Midbrain (tissue), 1 donor: ENCODE measurements around the gene IDH2.

Experiments
- DNase-seq: peaks from one replicate; lab custom pipeline; 2025; lab: John Stamatoyannopoulos, UW

The IDH2 gene

DNA sequence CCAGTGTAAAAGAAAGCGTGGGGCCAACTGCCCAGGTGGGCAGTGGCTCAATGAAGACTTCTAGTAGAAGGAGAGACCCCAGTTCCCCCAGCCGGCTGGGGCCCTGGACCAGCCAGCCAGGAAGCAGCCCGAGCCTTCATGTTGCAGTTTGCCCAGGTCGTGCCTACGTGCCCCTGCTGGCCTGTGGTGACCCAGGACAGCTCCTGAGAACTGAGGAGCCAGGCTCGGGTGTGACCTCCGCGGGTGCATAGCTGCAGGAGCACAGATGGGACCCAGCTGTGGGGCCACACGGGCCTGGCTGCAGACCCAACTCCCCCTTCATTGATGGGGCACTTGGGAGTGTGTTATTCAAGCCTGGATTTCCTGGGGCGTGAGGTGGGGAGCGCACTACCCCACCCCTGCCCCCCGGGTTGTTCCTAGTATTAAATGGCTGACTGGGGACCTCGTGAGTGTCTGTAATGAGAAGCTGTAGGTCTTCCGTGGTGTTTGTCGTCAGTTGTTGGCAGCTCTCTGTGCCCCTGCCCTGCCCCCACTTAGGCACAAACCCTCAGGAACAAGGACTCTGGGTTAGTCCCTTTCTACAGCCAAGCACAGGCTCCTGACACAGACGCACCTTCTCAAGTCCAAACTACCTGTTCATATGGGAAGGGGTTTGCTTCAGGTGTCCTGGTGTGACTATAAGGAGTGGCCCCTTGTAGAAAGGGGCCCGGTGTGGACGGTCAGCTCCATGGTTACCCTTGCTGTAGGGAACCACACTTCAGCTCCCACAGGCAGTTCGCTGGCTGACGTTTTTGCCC is 39.1 kb downstream of the IDH2 start:
- DNase-seq, result no peak

DNA sequence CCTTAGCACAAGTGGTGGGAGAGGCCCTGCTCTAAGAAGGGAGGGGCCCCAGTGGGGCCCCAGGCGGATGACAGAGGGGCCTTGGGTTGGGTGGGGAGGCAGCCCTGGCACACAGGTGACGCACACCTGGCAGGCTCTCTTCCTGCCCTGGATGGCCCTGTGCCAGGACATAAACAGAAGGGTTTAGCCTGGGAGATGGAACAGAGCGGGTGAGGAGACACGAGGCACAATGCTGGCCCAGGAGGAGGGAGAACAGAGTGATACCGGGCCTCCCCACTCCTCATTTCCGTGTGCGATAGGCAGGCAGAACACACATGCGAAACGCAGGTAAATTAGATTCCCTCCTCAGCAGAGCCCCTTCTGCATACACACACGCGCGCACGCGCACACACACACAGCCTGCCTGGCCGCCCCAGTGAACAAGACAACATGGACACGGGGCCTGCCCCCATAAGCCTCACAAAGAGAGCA is 39.8 kb downstream of the IDH2 start:
- no peak for DNase-seq

DNA sequence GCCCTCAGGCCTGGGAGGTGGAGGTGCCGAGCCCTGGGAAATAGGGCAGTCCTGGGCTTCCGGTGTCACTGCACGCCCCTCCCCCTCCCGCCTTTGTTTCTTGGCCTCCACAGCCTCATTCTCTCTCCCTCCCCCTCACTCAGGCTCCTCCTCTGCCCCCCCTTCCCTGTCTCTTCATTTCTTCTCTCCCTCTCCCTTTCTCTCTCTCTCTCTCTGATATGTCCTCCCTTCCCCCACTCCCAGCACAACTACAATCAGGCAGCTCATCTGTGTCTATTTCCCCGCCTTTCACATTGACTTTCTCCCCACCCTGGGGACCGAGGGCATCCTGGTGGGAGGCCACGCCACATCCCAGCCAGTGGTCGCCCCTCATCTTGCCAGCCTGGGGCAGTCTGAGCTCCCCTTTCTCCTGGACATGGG is 40.2 kb downstream of the IDH2 start:
- peak; percentile 51 for DNase-seq

DNA sequence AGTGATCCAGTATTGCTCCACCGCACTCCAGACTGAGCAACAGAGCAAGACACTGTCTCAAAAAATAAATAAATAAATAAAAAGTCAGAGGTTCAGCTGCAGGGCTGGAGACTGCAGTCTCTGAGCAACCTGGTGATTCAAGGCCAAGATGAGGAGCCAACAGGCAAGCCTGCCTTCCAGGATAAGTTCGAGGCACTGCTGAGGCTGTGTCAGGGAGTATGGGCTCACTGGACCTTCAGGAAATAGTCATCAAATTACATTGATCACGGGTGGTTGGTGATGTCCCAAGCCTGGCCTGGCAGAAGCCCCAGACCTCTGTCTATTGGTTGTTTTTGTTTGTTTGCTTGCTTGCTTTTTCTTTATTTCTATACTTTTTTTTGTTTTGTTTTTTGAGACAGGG is 41.5 kb downstream of the IDH2 start:
- DNase-seq, result no peak

DNA sequence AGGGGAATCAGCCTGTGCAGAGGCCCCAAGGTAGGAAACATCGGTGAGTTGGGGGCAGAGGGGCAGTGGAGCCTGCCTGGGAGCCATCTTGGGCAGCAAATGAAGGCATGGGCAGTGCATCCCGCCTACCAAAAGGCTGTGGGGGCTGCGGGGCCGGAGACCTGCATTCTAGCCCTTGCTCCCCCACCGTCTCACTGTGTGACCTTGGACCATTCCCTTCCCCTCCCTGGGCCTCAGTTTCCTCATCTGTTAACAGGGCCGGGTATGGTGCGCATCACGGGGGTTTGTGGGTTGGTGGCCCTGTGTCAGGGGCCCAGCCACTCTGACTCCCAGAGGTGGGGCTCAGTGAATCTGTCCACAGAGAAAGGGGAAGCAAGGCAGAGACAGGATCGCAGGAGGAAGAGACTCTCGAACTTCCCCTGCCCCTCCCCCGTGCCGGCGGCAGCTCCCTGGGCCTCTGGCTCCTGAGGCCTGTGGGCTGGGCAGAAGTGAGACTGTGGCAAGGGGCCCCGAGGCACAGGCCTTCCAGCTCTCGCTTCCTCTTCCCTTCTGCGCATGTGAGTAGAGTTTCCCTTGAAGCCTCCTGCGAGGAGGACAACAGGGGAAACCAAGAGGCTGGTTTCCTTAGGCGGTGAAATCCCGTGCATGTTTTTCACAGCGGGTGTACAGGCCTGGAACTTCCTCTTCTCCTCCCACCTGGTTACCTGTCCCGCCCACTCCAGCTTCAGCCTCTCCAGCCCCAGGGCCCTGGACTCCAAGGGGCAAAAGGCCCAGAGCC is 42.9 kb downstream of the IDH2 start:
- peak; percentile 34 for DNase-seq

DNA sequence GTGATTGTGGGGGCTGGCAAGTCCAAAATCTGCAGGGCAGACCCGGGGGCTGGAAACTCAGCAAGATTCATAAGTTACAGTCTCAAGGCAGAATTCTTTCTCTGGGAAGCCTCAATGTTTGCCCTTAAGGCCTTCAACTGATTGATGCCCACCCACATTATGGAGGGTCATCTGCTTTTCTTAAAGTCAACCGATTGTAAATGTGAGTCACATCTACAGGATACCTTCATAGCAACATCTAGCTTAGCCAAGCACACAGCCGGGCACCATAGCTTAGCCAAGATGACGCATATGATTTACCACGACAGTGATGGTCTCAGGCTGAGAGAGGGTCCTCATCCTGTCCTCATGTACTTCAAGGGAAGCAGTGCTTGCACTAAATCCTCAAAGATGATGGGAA is 43.5 kb downstream of the IDH2 start:
- no peak for DNase-seq

DNA sequence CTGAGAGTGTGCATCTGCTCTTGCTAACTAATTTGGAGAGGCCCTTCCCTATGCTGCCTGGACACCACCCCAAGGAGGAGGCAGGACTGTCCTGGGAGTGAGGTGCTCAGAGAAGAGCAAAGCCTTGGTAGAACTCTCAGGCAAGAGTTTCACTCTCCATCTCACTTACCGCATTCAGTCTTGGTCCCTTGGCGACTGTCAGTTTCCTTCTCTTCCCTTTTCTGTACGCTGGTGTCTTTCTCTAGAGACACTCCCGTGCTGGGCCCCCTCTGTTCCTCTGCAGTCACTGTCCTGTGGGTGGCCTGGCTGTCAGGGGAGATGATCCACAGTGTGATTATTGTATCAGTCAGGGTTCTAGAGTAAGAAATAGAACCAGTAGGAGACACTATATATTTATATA is 44.0 kb downstream of the IDH2 start:
- DNase-seq, result no peak

DNA sequence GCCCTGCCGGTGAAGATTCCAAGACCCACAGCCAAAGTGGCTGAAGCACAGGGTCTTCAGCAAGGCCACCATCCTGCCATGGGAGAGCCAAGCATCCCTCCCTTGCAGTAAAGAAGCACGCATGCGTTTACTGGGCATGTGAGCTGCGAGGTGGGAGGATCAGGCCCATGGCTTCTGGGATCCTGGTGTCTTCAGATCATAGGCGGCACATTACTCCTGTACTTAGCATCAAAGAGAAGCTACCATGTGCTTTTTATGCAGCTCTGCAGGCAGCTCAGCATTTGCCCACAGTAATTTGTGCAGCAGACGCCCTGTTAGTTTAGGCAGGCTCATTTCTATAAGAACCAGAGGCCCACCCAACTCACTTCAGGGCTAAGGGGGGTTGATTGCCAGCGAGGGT is 45.7 kb downstream of the IDH2 start:
- DNase-seq, result no peak

DNA sequence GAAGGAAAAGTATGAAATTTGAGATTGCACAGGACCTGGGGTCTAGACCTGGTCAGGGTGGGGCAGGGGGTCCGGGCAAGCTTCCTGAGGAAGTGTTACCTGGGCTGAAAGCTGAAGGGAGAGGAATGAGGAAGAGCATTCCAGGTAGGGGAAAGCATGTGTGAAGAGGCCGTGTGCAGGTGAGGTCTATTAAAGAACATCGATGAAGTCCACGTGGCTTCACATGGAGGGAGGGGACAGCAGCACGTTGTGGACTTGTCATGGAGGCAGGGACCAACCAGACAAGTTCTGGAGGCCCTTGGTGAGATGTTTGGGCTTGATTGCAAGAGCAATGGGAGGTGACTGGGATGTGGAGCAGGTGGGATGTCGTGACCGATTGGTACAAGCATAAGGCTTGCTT is 47.1 kb downstream of the IDH2 start:
- no peak for DNase-seq

DNA sequence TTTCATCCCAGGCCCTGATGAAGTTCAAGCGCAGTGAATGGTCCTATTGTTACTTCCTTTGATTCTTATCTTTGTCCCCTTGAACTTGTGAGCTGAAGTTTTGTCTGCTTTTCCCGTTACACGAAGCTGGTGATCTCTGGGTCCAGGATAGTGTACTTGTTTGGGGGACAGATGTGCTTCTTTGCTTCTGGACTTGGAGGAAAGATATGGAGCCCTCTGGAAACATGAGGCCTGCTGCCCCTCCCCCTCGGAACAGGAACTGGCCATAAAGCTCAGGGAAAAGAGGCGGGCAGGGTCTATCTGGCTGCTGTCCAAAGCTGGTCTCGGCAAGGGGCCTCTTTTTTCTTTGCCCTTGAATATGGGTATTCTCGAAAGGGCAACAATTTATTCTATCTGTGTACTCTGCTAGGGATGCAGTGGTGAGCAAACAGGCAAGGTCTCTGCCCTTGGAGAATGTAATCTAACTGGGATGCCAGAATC is 47.6 kb downstream of the IDH2 start:
- no peak for DNase-seq

DNA sequence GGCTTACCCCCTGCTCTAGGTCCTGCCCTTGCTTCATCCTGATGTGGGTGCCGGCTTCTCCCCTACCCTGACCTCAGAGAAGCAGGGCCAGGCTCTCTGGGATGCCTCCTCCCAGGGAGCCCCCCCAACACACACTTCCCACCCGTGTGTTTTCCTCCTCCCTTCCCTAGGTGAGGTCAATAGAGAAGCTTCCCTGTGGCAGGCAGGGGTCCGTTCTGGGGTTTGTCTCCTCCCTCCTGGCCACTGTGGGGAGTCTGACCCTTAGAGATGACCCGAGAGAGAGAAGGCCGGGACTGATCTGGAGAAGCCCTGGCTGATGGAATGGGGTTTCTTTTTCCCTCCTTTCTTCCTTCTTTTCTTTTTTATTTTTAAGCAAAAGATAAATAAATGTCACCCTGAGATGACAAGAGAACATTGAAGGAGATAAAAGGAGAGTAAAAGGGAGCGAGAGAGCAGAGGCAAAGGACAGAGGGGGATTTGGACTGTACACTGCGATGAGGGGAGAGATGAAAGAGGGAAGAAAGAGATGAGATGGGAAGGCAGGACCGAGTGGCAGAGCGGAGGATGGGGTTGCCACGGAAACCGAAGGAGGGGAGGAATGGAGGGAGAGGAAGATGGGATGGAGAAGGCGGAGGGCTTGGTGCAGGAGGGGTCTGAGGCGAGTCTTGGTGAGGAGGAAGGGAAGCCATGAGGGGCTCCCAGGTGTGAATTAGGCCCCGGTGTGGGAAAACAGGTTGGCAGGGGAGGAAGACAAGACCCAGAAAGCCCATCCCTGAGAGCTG is 48.4 kb downstream of the IDH2 start:
- no peak for DNase-seq

DNA sequence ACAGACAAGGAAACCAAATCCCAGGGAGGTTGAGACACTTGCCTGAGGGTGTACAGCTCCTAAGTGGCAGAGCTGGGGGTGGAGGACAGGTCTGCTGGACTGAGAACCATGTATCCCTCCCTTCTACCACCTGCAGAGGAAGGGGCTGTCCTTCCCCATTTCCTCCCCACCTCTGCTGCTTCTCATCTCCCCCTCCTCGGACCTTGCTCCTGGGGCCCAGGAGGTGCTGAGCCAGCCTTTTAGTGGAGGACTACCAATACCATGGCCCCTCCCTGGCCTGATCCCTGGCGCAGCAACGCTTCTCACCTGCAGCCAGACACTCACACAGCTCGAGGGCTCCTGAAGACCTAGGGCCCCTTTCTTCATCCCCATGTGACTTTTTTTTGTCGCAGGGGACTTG is 50.4 kb downstream of the IDH2 start:
- DNase-seq, result no peak

DNA sequence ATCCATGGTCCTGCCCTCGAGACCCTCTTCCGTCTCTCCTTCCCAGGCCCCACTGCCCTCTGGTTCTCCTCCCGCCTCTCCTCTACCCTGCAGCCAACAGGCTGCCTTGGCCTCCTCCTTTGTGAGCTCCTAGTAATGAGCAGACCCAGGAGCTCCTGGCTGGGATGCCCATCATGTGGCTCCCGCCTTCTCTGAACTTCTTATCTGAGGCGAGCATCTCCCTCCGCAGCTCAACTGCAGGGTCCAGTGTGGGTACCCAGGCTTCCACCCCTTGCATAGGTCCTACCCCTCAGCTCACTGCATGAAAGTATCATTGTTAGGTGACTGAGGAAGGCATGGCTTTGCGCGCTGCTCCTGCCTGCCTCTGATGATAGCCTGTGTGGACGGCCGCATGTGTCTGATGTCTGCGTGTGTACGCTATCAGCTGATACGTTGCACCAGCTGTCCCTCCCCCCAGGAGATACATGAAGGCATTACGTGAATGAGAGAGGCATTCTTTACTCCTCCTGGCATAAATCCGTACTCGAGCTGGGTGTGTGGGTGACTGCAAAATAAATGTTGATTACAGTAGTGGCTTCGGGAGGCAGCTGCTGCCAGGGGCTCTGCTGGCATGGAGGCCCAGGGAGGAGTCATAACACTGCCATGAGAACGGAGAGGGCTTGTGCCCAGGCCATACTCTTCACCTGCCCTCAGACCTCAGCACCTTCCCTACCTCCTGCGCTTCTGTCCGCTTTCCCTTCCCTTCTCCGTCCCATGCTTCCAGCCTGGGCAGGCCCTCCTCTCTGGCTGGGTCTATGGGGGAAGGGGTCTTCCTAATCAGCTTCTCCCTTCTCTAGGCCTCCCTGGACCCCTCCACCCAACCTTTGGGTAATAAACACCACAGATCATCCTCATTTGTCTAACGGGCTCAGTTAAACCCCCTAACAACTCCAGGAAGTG is 52.3 kb downstream of the IDH2 start:
- DNase-seq, result no peak

DNA sequence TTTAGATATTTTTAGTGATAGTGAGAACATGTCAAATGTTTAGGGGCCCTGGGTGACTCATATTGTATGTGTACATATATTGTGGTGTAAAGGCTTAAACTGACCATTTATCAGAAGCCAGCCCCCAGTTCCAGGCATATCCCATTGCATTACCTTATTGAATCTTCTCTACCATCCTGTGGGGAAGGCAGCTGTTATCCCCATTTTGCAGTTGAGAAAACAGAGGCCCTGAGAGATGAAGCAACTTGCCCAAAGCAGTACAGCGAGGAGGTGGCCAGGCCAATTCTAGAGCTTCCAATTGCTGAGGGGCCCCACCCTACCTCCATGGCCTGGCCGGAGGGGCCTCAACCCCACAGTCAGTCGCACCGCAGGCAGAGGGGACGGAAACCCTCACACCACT is 53.2 kb downstream of the IDH2 start:
- DNase-seq, result no peak

DNA sequence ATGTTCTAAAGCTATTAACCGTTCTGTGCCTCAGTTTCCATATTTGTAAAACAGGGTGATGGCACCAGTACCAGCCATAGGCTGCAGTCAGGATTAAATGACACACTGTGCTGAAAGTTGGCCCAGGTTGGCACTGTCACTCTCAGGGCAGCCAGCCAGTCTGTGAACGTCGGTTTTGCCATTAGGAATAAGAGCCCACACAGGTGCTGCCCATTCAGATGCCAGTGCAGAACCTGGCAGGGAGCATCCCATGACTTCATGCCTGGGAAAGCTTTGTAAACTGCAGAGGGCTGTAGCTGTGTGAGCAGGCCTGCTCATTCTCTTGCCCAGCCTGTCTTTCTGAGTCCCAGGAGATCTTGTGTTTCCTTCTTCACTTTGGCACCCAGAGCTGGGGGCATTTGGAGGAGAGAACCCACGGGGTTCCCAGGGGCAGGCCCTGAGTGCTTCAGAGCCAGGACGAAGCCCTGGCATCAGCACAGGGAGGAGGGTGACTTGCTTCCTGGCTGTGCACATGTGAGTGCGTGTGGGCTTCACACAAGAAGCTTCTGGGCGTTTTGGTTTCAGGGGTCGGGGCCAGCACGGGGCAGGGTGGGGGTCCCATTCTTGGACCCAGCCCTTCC is 54.2 kb downstream of the IDH2 start:
- no peak for DNase-seq

DNA sequence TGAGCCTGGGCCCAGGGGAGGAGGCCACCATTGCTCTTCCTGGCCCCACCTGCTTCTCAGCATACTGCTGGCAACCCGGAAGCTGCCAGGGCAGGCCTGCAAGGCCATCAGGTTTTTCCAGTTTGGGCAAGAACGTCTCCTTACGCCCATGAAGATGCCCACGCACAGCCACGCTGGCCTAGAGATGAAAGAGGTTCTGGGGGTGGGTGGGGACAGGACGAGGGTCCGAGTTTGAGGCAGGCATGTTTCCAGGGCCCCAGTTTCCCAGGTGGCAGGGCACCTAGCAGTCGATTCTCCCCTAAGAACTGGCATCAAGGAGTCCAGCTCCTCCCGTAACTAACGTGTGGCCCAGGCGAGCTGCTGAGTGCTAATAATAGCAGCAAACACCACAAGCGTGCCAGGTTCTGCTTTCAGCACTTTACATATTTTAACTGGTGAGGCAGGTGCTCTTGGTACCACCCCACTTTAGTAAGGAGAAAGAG is 55.3 kb downstream of the IDH2 start:
- DNase-seq, result no peak

DNA sequence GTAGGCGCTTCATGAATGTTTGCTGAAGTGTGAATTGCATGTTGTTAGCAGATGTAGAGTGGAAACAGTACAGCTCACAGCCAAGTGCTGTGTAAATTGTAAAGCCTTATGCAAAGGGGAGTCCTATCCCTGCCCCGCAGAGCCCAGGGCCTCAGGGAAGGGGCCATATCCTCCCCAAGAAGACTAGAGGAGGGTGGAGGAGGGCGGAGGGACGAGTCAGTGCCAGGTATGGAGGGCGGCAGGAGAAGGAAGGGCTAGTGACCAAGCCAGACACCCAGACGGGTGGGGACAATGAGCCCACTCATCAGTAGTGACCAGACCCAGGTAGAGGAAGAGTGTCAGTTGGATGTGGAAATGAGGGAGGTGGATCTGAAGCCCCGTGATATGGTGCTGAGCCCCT is 56.0 kb downstream of the IDH2 start:
- no peak for DNase-seq

DNA sequence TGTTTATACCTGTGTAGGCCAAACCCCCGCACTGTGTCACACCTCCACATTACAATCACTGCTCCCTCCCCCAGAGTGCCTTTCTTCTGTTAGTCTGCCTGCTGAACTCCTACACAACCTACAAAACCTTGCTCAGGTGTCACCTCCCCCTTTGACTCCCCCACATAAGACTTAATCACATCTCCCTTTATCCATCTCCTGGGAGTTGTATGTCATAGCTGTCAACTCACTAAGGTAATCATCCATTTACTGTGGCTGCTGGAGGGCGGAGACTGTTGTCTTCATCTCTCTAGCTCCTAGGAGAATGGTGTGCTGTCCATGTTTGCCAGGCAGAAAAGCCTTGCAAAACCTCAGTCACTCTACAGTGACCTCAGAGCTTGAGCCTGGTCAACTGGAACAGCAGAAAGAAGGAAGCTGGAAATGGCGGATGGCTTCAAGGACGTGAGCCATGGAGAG is 57.3 kb downstream of the IDH2 start:
- no peak for DNase-seq

DNA sequence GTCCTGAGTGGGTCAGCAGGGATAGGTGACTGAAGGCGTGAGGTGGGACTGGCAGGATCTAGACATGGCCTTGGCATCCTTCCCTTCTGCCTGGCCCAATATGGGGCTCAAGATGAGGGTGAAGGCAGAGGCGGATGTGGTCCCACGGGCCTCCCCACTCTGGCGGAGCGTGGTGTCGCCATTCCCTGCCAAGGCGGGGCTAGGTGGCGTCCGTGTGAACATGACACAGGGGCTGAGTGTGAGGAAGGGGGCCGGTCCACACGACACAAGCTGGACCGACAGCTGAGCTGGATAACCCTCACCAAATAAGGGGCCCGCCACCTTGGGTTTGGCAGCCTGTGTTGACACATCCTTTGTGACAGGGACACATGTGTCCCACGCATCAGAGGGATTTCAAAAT is 58.1 kb downstream of the IDH2 start:
- DNase-seq, result no peak

DNA sequence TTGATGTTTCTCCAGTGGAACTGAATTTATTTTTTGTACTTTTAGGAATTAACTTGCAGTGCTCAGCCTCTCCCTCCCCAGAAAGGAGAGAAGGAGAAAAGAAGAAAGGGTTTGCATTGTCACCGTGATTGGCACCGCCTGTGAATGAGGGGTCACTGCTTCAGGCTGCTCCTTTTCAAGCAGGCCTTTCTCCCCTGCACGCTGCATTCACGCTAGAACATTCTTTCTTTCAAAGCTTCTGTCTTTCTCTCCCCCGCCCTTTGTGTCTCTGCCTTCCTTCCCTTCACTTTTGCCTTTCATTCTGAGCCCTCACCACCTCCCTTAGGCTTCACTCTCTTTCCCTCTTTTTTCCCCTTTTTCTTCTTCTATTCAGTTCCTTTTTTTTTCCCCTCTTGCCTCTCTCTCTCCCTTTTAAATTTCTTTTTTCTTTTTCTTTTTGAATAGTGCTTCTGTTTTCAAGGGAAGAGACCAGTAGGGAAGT is 58.7 kb downstream of the IDH2 start:
- no peak for DNase-seq
